Measurements from ENCODE around the gene MYL10.
"Not testable (repeated sequence)": the region's sequence is repeated elsewhere in the genome, so short reads cannot be mapped to it uniquely, and the experiment has no call there.

The MYL10 gene

DNA sequence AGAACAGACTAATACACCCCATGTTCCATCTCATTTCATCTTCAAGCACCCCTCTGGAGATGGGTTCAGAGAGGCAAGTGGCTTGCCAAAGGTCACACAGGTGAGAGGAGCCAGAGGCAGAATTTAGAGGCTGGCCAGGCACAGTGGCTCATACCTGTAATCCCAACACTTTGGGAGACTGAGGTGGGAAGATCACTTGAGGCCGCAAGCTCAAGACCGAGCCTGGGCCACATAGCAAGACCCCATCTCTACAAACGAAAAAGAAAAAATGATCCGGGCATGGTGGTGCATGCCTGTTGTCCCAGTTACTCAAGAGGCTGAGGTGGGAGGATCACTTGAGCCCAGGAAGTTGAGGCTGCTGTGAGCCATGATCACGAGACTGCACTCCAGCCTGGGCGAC lies 34.7 kb upstream of the MYL10 start:
- CTCF ChIA-PET = no interaction called here

DNA sequence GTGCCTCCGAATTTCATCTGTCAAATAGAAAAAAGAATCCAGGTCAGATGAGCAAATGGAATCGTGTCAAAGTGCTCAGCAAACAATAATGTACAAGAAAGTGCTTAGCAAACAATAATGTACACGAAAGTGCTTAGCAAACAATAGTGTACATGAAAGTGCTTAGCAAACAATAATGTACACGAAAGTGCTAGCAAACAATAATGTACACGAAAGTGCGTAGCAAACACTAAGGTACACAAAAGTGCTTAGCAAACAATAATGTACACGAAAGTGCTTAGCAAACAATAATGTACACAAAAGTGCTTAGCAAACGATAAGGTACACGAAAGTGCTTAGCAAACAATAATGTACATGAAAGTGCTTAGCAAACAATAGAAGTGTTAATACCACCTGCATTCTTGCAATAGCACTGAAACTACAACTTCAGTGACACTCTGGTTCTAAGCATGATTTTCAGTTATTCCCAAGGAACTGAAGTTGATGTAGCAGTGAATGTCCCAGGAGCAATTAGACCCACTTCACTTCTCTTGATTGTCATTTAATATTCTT lies 33.4 kb upstream of the MYL10 start:
- DNase-seq (ENCODE audit: low read depth, low spot score) = no peak
- H3K4me3 ChIP-seq (ENCODE audit: low read depth, low read length) = no peak overlapping the region
- ChIA-PET CTCF (no interaction called here), POLR2A (no interaction called here)
- TF ChIP-seq, protein P1, sequence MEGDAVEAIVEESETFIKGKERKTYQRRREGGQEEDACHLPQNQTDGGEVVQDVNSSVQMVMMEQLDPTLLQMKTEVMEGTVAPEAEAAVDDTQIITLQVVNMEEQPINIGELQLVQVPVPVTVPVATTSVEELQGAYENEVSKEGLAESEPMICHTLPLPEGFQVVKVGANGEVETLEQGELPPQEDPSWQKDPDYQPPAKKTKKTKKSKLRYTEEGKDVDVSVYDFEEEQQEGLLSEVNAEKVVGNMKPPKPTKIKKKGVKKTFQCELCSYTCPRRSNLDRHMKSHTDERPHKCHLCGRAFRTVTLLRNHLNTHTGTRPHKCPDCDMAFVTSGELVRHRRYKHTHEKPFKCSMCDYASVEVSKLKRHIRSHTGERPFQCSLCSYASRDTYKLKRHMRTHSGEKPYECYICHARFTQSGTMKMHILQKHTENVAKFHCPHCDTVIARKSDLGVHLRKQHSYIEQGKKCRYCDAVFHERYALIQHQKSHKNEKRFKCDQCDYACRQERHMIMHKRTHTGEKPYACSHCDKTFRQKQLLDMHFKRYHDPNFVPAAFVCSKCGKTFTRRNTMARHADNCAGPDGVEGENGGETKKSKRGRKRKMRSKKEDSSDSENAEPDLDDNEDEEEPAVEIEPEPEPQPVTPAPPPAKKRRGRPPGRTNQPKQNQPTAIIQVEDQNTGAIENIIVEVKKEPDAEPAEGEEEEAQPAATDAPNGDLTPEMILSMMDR (IDR thresholded peaks at IDR 0.05; ENCODE audit: insufficient read depth, low read length, missing control alignments) = no peak

More for the DNA sequence above, 34.7 kb upstream of the MYL10 start:
- POLR2A ChIA-PET = no interaction called here
- H3K4me3 ChIP-seq (ENCODE audit: low read depth, low read length) = no peak overlapping the region
- DNase-seq (ENCODE audit: low read depth, low spot score) = no peak
- TF ChIP-seq, protein P1 (IDR thresholded peaks at IDR 0.05; ENCODE audit: insufficient read depth, low read length, missing control alignments) = no peak

DNA sequence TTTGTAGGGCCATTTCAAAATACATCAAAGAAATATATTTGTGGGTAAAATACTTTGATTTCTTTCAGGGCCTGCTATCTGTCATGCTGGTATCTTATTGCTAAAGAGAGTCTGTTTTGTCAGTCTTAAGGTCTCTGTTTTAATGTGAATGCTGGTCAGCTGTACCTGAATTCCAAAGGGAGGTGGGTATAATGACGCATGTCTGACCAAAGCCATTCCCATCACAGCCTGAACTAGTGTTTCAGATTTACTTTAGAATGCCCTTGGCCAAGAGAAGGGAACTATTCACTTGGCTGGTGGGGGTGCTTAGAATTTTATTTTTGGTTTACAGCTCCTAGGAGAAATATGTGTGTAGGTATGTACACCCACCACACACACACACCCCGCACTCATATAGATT lies 30.6 kb upstream of the MYL10 start:
- TF ChIP-seq, protein P1 (IDR thresholded peaks at IDR 0.05; ENCODE audit: insufficient read depth, low read length, missing control alignments) = no peak
- ChIA-PET POLR2A (no interaction called here), CTCF (interaction anchor here (0.7 to 0.8 kb wide), 2 partner anchors 16 to 20 kb away, joined by 3 read pairs; no protein-coding TSS in a partner anchor)
- DNase-seq (ENCODE audit: low read depth, low spot score) = no peak
- H3K4me3 ChIP-seq (ENCODE audit: low read depth, low read length) = no peak overlapping the region

DNA sequence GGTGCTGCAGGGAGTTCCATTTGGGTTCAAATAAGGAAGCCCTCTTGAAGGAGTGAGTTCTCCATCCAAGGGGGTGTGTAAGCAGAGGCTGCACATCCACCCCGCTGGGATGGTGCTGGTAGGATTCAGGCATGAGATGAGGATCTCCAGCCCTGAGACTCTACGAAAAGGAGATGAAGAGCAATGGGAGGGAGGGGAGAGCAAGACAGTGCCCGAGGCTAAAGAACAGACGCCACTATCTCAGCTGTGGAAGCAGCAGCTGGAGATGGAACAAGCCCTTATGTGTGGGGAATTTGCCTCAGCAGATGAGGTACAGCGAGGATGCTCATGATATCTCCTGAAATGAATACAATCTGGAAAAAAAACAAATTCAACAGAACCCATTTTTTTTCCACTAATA lies 28.1 kb upstream of the MYL10 start:
- TF ChIP-seq, protein P1 (IDR thresholded peaks at IDR 0.05; ENCODE audit: insufficient read depth, low read length, missing control alignments) = no peak
- no peak overlapping the region for H3K4me3 ChIP-seq (ENCODE audit: low read depth, low read length)
- ChIA-PET CTCF (no interaction called here), POLR2A (no interaction called here)
- DNase-seq (ENCODE audit: low read depth, low spot score) = no peak

DNA sequence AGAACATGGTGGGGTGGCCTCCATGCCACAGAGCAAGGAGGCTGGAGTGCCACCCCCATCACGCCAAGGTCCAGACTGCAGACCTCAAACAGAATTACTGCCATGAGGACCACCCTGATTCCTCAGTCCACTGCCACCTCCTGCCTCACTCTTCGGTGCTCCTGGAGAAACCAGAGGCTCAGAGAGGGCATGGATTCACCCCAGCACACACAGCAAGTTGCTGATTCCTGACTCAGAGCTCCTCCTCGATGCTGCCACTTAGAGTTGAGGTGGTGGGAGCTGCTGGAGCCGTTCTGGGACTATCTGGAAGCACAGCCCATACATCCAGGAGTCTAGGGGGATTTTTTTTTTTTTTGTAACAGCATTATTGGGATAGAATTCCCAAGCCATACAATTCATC lies 22.0 kb upstream of the MYL10 start:
- ChIA-PET POLR2A (interaction anchor here (1.2 kb wide), 1 partner anchor 32 kb away, joined by 3 read pairs; no protein-coding TSS in a partner anchor), CTCF (interaction anchor here (1.0 kb wide), 1 partner anchor 49 kb away, joined by 3 read pairs; no protein-coding TSS in a partner anchor)

DNA sequence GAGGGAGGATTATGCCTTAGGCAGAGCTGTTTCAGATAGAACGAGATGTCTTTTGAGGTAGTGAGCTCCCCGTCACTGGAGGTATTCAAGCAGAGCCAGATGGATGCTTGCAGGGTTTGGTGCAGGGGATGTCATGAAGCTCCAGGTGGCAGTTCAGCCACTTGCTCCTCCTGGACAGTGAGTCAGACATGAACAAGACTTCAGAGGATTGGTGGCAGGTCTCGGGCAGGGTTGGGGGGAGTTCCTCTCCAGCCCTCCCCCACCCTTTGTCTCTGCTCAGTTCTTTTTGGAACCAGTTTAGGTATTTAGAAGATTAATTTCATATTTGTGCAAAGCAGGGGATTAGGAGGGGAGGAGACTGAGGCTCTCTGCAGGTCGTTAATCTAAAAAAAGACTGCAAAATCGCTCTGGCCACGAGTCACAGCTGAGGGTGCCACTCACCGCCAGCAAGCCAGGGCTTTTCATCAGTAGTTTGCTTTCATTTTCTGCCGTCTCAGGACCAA lies 21.5 kb upstream of the MYL10 start:
- TF ChIP-seq, protein P1 (IDR thresholded peaks at IDR 0.05; ENCODE audit: insufficient read depth, low read length, missing control alignments) = no peak
- H3K4me3 ChIP-seq (ENCODE audit: low read depth, low read length) = 0 out of 2 replicates have a peak overlapping the region, but pooled peaks have one; percentile 18
- POLR2A ChIA-PET = interaction anchor here (1.2 kb wide), 1 partner anchor 32 kb away, joined by 3 read pairs; no protein-coding TSS in a partner anchor
- no peak for DNase-seq (ENCODE audit: low read depth, low spot score)
- CTCF ChIA-PET = interaction anchor here (1.0 kb wide), 1 partner anchor 48 kb away, joined by 3 read pairs; no protein-coding TSS in a partner anchor

More for the DNA sequence above, 22.0 kb upstream of the MYL10 start:
- no peak for DNase-seq (ENCODE audit: low read depth, low spot score)
- TF ChIP-seq, protein P1 (IDR thresholded peaks at IDR 0.05; ENCODE audit: insufficient read depth, low read length, missing control alignments) = no peak
- H3K4me3 ChIP-seq (ENCODE audit: low read depth, low read length) = 0 out of 2 replicates have a peak overlapping the region, but pooled peaks have one; percentile 18

DNA sequence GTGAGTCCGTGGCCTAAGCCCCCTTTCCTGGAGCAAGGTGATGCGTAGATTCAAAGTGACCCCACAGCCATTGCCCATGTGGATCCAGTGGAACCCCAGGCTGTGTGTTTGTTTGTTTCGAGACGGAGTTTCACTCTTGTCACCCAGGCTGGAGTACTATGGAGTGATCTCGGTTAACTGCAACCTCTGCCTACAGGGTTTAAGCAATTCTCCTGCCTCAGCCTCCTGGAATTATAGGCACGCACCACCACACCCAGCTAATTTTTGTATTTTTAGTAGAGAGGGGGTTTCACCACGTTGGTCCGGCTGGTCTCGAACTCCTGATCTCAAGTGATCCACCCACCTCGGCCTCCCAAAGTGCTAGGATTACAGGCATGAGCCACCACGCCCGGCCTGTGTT lies 18.8 kb upstream of the MYL10 start:
- DNase-seq (ENCODE audit: low read depth, low spot score); H3K4me3 ChIP-seq (ENCODE audit: low read depth, low read length); POLR2A ChIA-PET: not testable (repeated sequence)
- CTCF ChIA-PET = interaction anchor here (1.3 kb wide), 1 partner anchor 8 kb away, joined by 3 read pairs; no protein-coding TSS in a partner anchor
